ENCODE data around the gene CAST. TPM values are rescaled to one million over a fixed set of nuclear protein-coding genes. Genes with fewer than 3 reads are reported as not detected.

CAST gene
- total RNA-seq, 1 experiment from 2014 or later, result 52.3 TPM

DNA sequence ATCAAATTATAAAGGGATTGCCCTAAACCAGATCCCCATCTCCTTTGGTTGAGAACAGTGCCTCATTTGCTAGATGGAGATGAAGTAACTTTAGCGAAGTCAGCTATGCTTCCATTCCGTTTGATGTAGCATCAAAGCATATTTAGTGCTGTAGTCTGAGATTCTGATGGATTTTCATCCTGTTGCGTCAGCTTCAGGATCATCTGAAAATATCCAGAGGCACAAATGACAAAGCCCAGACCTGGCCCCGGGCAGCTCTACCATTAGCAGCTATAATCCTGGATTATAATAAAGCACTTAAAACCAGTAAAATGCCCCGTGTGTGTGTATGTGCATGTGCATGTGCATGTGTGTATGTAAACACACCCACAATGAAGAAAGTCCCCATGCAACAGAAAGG, 100.8 kb downstream of the CAST start:
- Mint-ChIP-seq H3K27me3 (ENCODE audit: low read depth) (no peaks in the 10 kb centered on the region), H3K4me1 (no peaks in the 10 kb centered on the region), H3K36me3 (ENCODE audit: insufficient read depth in 1 of 3, low read depth in 3 of 3) (peaks cover 0 to 11% (median 9%) of the 10 kb centered on the region in 3 experiments; a peak in 4 of 7 replicates), H3K27ac (no peak overlapping the region), H3K4me3 (no peak overlapping the region), H3K9me3 (no peaks in the 10 kb centered on the region)
- Histone ChIP-seq H3K18ac (ENCODE audit: insufficient read length, low read depth, low read length) (no peak overlapping the region), H3K56ac (ENCODE audit: insufficient read length, low read depth, low read length) (no peak overlapping the region), H2AFZ (ENCODE audit: low read length) (no peak overlapping the region), H4K91ac (ENCODE audit: insufficient read length, low read depth, low read length) (no peak overlapping the region), H3K23ac (ENCODE audit: insufficient read length, low read depth, low read length) (no peak overlapping the region), H2BK5ac (ENCODE audit: insufficient read length, low read length) (no peak overlapping the region), H3K9me3 (ENCODE audit: control insufficient read depth, low read depth, low read length) (no peaks in the 10 kb centered on the region), H2BK120ac (ENCODE audit: low read depth, low read length, poor library complexity, severe bottlenecking) (no peak overlapping the region), H3T11ph (ENCODE audit: low read length) (no peak overlapping the region), H2AK5ac (ENCODE audit: insufficient read length, low read length) (no peak overlapping the region), H3K79me2 (ENCODE audit: insufficient read depth, low read length) (no peaks in the 10 kb centered on the region), H3K27ac (ENCODE audit: insufficient read length, low read depth, low read length) (no peak overlapping the region), H3K27me3 (ENCODE audit: insufficient read depth, low read length) (no peaks in the 10 kb centered on the region), H3K4me1 (ENCODE audit: insufficient read depth, low read length) (no peaks in the 10 kb centered on the region), H3K23me2 (ENCODE audit: insufficient read length, low read depth, low read length, poor library complexity, severe bottlenecking) (no peaks in the 10 kb centered on the region), H3K14ac (ENCODE audit: insufficient read depth, low read length) (no peak overlapping the region), H4K20me1 (ENCODE audit: control insufficient read depth, insufficient read depth, insufficient read length) (no peaks in the 10 kb centered on the region), H3K9ac (ENCODE audit: extremely low read depth, insufficient read length, low read length) (no peak overlapping the region), H2BK15ac (ENCODE audit: low read depth, low read length) (no peak overlapping the region), H4K5ac (ENCODE audit: insufficient read length, low read depth, low read length) (no peak overlapping the region), H2BK12ac (ENCODE audit: insufficient read length, low read depth, low read length) (no peak overlapping the region), H3K79me1 (ENCODE audit: insufficient read depth, low read depth, low read length, poor library complexity, severe bottlenecking) (no peaks in the 10 kb centered on the region), H4K8ac (replicated peaks; ENCODE audit: insufficient read length, low read depth, low read length) (no peak overlapping the region), H3K4me2 (ENCODE audit: insufficient read depth, insufficient read length, low read length) (no peak overlapping the region), H3K4ac (ENCODE audit: low read depth, low read length) (no peak overlapping the region), H2BK20ac (ENCODE audit: low read depth, low read length, poor library complexity, severe bottlenecking) (no peak overlapping the region)
- no CpG with 5 or more reads among the region's 5 CpGs for WGBS (ENCODE audit: extremely low coverage, insufficient read length, low lambda C conversion rate)
- DNase-seq, result no peak
- TF ChIP-seq CTCF (conservative IDR thresholded peaks at IDR 0.05), result no peak

Data from H9 (cell line).